Left lobe of liver (tissue), 2 donors: ENCODE data around the gene LCNL1. TPM values are rescaled to one million over a fixed set of nuclear protein-coding genes. Genes with fewer than 3 reads are reported as not detected.
A peak's percentile ranks its signal among the peaks of the same experiment; 100 is the strongest.

Source experiments
- ATAC-seq: fragments of 200-7000 bp; cut with Tn5 transposase; one replicate; pipeline ENCODE4 v1.9.1; 2020; ENCODE audit warnings: mild to moderate bottlenecking, moderate library complexity
- DNase-seq: peaks from one replicate; pipeline ENCODE4 v3.0.0-alpha.2; 2020; ENCODE audit warnings: low spot score
- total RNA-seq: library from RNA; stranded (reverse); gene quantifications from one replicate; pipeline ENCODE4 v1.2.1, GENCODE V29; 2021
- donor health status: DM: no; HTN: no; CAD: no; lungs with moderate emphysema.
- donor health status: DM: no; HTN: yes; CAD: no.

LCNL1 gene
- total RNA-seq, 1 donor from 2014 or later = not detected

DNA sequence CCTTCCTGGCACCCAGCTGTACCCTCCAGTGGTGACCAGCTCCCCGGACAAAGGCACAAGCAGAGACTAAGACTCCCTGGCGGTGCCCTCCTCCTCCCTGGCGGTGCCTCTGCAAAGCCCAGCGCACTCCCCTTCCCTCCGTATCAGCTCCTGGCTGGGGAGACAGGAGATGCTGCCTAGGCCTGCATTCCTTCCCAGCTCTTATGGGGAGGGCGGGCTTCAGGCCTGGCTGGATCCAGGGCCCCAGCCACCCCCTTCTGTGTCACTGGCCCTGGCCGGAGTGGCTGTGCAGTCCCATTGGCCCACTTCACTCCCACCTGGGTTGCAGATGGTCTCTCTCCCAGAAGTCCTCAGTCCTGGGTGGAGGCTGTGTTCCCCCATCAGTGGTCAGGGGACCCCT lies 24.3 kb upstream of the LCNL1 start:
- ATAC-seq (no peak), DNase-seq (no peak)

DNA sequence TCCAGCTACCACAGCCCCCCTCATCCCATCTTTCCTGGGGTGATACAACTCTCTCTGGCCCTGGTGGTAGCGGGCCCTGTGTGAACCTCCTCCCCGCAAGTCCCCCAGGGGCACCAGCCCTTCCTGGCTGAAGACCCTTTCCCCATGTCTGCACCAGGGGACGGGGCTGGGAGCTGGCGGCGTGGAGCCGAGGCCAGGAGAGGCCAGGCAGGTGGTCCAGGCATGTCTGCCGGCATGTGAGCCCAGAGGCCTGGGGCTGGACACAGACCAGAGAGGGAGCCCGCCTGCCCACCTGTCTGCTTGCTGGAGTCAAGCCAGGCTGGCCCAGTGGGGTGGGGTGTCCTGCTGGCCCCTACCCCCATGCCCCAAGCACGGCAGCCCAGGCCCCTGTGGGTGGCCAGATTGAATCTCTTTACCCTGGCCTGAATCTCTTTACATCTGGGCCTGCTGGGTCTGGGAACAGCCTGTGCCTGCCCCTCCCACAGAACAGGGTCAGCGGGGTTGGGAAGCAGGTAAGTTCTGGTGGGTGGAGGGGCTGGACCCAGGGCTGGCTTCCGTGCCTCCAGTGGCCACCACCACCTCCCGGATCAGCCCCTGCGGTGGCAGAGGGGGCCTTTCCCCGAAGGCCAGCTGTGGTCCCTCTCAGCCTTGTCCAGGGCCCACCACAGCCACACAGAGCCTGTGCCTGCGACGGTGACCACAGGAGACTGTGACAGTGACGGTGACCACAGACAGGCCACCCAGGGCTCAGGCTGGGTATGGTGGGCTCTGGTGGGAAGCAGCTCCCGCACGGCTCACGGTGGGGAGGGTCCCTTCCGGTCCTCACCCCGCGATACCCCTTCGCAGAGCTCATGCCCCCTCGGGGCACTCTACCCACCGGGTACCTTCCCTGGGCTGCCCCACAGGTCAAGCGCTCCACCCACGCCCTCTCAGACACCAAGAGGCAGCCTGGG lies 23.6 kb upstream of the LCNL1 start:
- ATAC-seq (no peak), DNase-seq (no peak)

DNA sequence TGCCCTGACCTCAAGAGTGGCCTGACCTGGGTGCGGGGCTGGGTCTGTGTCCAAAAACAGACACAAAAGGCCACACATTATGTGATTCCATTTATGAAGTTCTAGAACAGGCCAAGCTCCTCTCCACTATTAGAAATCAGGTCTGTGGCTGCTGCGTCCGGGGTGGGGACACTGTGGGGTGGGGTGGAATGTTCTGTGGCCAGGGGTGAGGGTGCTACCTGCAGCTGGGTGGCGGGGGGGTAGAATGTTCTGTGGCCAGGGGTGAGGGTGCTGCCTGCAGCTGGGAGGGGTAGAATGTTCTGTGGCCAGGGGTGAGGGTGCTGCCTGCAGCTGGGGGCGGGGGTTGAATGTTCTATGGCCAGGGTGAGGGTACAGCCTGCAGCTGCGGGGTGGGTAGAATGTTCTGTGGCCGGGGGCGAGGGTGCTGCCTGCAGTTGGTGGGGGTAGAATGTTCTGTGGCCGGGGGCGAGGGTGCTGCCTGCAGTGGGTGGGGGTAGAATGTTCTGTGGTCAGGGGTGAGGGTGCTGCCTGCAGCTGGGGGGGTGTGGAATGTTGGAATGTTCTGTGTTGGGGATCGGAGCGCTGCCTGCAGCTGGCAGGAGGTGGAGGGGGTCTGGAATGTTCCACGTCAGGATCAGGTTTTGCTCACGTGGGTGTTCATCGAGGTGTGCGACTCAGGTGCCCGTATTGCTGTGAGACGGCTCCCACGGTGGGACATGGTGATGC lies 22.4 kb upstream of the LCNL1 start:
- no peak for ATAC-seq
- no peak for DNase-seq

DNA sequence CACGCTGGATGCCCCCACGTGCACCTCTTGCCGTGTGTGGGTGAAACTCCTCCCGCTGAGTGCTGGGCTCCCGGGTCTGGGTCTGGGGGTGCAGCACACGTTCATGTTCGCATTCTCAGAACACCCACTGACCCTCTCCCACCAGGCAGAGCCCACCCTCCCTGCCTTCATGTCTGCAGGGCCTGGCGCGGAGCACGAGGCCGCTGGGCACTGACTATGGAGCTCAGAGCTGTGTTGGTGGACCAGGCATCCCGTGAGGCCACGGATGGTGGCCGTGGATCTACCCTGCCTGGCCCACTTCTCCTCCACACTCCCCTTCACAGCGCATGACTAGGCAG lies 21.9 kb upstream of the LCNL1 start:
- DNase-seq (no peak), ATAC-seq (no peak)

DNA sequence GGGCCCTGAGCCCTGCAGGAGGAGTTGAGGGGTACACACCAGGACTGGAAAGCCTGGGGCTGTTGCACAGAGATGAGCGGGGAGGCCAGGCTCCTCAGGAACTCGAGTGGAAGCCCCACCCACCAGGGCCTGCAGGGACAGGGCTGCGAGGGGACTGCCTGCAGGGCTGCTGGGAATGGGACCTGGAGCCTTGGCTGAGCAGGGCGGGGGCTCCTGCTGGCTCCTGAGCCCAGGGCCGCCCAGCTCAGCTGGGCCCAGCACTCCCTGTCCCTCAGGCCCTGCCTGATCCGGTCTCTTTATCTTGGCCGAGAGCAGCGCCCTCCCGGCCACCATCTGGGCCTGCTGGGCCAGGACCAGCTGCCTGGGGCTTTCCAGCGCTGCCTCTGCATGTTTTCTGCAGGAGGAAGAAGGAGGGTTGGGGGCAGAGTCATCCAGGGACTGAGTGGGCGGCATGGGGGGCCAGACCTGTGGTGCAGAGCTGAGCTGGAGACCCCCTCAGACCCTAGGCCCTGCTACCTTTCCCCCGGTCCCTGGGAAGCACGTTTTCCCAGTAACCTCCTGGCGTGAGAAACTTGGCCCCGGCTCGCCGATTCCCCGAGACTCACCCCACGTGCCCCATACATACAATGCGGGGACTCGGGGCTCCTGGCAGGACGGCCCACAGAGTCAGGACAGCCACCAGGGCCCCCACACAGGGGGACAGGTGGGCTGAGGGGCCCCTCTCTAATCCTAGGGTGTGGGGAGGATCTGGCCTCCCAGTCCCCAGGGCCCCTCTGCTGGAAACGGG lies 21.3 kb upstream of the LCNL1 start:
- ATAC-seq (peak; percentile 39), DNase-seq (no peak)

DNA sequence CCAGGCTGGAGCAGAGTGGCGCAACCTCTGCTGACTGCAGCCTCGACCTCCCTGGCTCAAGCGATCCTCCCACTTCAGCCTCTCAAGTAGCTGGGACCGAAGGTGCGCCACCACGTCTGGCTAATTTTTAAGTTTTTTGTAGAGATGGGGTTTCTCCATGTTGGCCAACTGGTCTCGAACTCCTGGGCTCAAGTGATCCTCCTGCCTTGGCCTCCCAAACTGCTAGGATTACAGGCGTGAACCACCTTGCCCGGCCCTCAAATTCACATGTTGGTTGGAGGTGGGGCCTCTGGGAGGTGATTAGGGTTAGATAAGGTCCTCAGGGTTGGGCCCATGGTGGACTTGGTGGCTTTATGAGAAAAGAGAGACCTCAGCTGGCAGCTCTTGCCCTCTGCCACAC lies 20.6 kb upstream of the LCNL1 start:
- ATAC-seq (no peak), DNase-seq (no peak)

DNA sequence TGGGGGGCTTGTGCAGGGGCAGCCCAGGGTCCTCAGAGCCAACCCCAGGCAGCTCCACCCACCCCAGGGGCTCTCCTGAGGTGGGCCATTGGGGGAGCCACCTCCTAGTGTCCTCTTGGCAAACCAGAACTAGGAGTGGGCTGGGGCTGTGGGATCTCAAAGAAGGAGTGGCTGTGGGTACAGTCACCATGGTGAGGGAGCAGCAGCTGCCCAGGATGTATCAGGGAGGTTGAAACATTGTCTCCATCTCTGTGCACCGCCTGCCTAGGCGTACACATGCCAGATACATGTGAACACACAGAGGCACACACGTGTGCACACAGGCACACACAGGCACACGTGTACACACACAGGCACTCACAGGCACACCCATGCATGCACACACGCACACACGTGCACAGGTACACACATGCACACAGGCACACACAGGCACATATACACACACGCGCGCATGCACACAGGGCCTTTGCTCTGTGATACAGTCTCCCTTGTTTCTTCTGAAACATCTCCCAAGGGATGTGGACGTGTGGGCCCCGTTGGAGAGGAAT lies 20.0 kb upstream of the LCNL1 start:
- DNase-seq = no peak
- ATAC-seq = no peak

DNA sequence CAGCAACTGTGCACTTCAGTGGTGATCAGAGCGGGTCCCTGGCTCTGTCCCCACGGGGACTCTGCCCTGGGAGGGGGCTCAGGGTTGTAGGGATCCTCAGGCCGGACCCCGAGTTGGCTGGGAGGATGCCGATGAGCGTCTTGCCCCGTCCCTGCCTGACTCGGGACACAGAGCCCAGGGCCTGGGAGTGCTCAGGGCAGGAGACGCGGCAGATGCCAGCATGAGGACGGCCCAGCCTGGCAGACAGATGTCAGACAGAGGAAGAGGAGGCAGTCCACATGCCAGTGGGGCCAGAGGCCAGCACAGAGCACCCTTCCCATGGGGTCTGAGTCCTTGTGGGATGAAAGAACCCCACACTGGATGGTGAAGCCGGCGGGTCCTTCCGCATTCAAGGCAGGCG lies 19.5 kb upstream of the LCNL1 start:
- DNase-seq (no peak), ATAC-seq (no peak)

DNA sequence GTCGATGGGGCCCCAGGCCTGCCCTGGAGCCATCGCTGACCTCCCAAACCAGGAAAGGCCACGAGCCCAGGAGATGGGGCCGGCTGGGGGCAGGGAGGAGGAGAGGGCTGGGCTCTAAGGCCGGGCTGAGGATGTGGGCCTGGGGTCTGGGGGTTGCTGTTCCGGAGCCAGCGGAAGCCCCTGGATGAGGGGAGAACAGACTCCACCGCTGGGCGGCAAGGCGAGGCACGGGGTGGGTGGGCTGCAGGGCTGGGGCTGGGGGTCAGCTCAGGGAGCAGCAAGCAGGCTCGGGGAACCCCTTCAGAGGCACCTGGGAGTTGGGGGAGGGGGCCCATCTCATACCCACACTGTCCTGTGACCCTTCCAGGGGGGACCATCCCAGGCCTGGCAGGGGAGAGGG lies 19.0 kb upstream of the LCNL1 start:
- ATAC-seq = no peak
- no peak for DNase-seq

DNA sequence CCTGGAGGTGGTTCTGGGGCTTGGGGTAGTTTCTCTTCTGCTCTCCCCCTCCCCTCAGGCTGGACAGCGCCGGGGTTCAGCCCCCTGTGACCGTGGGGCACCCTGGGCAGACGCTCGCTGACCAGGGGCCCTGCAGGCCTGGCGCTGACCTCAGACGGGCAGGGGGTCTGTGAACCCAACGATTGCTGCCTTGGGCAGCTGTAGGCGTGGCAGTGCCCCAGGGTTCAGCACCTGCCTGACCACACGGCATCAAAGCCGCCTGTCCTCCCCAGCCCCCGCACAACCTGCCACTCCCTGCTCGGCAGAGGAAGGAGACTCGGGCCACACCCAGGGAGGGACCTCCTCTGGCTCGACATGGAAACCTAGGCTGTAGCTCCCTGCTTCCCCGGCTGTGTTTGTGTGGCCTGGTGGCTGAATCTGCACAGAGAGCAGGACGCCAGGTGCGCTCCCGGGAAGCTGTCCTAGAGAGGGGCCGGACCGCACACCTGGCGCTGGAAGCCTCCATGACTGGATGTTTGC lies 18.6 kb upstream of the LCNL1 start:
- DNase-seq (no peak), ATAC-seq (no peak)

DNA sequence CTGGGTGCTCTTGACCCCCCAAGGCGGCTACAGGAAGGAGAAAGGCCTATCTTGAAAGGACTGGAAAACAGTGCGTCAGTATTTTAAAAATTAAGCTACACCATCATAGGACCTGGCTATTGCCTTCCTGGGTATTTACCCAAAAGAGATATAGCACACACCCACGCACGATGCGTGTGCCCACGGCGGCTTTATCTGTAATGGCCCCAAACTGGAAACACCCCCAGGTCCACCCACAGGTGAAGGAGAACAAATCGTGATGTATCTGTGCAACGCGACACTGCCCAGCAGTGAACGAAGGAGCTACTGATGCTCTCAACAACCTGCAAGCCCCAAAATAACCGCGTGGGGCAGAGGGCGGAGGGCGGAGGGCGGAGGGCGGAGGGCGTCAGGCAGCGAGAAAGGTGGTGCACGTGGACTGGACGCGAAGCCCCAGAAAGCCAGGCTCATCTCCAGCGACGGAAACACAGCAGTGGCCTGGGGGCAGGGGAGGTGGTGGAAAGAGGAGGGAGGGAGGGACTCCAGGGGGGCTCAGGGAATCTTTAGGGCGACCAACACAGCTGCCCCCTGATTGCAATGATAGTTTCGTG lies 17.9 kb upstream of the LCNL1 start:
- DNase-seq (no peak), ATAC-seq (no peak)

DNA sequence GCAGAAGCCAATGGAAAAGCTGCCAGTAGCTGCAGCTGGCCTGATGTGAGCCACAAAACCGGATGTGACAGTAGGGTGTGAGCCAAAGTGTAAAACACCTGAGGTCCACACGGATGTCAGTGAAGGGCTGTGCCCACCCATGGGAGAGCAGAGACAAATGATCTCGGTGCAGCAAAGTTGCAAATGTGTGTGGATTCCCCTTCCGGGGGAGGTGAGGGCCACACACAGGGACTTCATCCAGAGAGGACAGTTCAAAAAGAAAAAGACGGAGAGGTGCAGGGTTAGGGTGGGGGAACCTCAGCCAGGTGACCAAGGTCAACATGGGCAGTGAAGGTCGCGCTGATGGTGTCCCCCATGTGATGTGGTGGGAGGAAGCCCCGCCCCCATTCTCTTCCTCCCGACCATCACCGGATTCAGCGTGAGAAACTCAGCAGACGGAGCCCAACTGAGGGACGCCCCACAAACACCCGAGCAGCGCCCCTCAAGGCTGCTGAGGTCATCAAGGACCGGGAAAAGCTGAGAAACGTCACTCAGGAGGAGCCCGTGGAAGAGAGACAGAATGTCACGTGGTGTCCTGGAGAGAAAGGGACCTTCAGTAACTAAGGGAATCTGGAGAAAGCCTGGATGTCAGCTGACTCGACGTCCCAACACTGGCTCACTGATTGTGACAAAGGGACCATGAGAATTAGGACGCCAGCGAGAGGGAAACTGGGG lies 16.9 kb upstream of the LCNL1 start:
- no peak for DNase-seq
- ATAC-seq = no peak

DNA sequence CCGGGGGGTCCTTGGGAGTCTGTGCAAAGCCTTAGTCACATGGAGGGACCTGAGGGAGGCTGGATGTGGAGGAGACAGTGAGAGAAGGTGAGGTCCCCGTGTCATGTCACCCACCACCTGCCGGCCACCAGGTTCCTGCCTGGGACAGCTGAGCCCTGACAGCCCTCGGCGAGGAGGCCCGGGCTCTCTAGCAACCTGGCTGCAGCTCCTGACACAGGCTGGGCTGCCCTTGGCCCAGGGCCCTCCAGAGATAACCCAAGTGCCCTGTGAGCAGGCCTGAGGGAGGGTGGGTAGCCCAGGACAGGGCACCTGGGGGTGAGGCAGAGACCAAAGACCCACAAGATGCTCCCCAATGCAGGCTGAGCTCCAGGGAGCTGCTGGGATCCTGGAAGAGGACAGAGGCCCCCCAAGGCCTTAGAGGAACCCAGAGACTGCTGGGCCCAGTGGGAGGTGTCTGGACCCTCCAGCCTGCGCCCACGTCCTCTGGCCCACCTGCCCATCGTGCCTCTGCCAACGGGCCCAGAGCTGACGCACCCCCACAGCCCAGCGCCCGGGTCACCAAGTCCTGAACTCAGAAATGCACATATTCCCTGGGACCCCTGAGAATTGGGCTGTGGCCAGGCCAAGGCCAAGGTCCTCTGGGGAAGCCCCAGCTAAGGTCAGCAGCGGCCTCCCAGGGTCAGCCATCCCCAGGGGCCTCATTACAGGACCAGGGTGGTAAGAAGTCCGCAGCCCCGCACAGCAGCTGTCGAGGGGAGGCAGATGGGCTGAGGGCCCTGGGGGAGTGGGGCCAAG lies 14.3 kb upstream of the LCNL1 start:
- ATAC-seq (peak; percentile 31), DNase-seq (no peak)

DNA sequence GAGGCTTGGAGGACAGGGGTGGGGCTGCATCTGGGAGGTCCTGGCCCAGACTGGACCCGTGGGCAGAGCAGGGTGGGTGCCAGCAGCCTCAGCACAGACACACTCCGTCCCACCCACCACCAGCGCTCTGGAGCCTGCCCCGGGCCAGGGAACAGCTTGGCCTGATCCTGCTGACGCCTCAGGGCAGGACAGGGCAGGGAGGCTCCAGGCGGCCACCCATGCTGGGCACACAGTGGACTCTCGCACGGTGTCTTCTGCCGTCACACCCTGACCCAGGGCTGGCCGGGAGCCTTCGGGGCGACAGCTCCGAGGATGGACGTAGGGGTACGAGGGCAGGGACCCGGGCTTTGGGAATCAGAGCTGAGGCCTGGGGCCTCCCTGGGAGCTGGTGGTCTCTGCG lies 13.6 kb upstream of the LCNL1 start:
- DNase-seq = no peak
- peak; percentile 19 for ATAC-seq

DNA sequence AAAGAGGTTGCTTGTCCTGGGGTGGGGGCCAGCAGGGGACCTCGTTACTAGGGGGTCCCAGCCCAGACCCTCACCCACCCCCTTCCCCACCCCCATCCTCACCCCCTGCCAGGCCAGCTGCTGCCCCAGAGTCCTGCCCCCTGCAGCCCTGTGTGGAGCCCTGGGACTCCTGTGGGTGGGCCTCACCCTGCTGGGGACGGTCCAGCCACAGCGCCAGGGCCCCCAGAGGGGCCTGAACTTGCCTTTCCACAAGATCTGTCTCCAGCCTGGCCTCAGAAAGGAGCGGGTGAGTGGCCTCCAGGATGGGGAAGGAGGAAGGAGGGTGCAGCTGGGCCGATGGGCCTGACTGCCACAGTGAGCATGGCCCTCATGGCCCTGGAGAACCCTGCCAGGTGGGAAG lies 13.0 kb upstream of the LCNL1 start:
- no peak for DNase-seq
- no peak for ATAC-seq

DNA sequence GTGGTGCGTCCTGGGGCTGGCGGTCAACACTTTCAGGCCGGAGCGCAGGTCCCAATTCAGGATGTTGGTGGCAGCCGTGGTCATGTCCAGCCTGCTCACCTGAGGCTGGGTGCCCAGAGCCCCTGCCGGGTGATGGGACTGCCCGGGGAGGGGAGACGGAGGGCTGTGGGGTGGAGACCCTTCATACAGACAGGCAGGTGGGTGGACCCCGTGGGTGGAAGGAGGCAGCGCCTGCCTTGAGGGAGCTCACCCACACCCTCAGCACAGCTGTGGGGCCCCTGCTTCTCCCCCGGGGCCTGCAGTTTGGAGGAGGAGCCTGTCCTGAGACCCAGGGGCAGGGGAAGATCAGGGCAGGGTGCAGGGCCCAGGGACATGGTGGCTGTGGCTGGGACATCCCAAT lies 12.4 kb upstream of the LCNL1 start:
- DNase-seq (no peak), ATAC-seq (no peak)

DNA sequence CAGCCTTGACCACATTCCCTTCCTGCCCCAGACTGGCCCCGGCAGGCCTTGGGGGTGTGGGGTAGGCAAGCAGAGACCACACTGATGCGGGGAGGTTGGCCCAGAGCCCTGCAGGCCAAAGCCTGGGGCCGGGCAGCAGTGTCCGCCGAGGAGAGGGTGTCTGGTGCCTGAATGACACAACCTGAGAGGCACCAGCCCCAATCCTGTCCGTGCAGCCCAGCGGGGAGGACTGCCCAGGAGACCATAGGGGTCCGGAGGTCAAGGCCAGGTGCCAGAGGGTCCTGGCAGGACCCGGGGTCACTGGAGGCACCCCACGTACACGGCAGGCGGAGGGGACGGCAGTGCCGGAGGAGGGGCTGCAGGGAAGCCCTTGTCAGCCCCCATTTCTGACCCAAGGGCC lies 11.0 kb upstream of the LCNL1 start:
- ATAC-seq (no peak), DNase-seq (no peak)

DNA sequence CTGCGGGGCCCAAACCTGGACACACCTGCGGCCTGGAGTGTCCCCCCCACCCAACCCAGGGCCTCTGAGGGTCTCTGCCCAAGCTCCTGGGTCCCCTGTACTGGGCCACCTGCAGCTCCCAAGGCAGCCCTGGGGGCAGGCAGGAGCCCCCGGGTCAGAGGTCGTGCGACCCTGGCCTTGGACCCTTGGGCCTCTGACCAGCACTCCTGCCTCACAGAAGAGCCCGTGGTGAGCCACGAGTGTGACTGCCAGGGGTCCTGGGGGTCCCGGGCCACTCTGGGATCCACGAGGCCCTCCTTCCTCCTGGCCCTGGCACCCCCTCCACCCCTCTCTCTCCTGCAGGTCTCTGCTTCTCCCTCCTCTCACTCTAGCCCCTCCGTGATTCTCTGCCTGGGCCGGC lies 10.5 kb upstream of the LCNL1 start:
- DNase-seq (no peak), ATAC-seq (no peak)

DNA sequence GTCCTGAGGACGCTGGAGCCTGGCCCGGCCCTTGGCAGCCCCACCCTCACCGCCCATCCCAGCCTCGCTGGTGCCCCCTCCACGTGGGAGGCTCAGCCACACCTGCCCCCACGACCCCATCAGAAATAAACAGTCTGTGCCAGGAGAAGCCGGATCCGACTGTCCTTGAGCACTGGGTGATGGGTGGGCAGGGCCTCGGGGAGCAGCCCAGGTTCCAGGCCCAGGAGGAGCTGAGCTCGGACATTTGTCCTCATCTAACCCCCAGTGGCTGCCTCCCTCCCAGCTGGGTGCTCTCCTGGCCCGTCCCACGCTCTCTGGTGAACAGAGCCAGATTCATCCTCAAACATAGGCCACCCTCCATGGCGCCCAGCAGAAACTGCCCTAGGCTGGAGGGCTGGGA lies 10.1 kb upstream of the LCNL1 start:
- ATAC-seq (no peak), DNase-seq (no peak)
